K562 (cell line): ENCODE measurements around the gene CMBL. TPM values are rescaled to one million over a fixed set of nuclear protein-coding genes. Genes with fewer than 3 reads are reported as not detected.

Experiments
- BCL6 ChIP-seq: fragments of 250-450 bp; sonication (Bioruptor Pico); IDR thresholded peaks from 2 replicates; pipeline ENCODE4 v1.4.0; 2020
- BRD9 ChIP-seq: fragments of 450-650 bp; IDR thresholded peaks from 2 replicates; pipeline ENCODE4 v1.6.1; 2018; ENCODE audit warnings: low read depth; ENCODE audit not compliant: partially characterized antibody
- ESRRA ChIP-seq: fragments of 450-650 bp; IDR thresholded peaks from 2 replicates; pipeline ENCODE4 v1.6.1; 2014; ENCODE audit warnings: low read depth, mild to moderate bottlenecking, moderate library complexity, borderline replicate concordance
- HDAC6 ChIP-seq: IDR thresholded peaks from 2 replicates; pipeline ENCODE4 v1.6.1; 2012; ENCODE audit warnings: low read depth, mild to moderate bottlenecking, control low read depth, inconsistent platforms, low read length, moderate library complexity
- MCM7 ChIP-seq, 2 experiments: fragments of 450-650 bp; IDR thresholded peaks; 2 replicates each; pipeline ENCODE4 v1.6.1; 2016 to 2018
- PHF20 ChIP-seq: fragments of 450-650 bp; IDR thresholded peaks from 2 replicates; pipeline ENCODE4 v1.6.1; 2018; ENCODE audit not compliant: partially characterized antibody
- RBM14 ChIP-seq: fragments of 200-400 bp; formaldehyde crosslinking; IDR thresholded peaks from 2 replicates; pipeline ENCODE4 v1.6.1; 2018; ENCODE audit warnings: low read depth, mild to moderate bottlenecking, low read length, moderate library complexity, borderline replicate concordance; ENCODE audit not compliant: insufficient read depth
- SMARCA4 ChIP-seq: fragments of 450-650 bp; IDR thresholded peaks from 2 replicates; pipeline ENCODE4 v1.6.1; 2016
- ZNF407 ChIP-seq: fragments of 450-650 bp; IDR thresholded peaks from 2 replicates; pipeline ENCODE4 v1.6.1; 2016; ENCODE audit warnings: low read depth
- ZNF740 ChIP-seq, 3 experiments: fragments of 200-800 bp in 1 of 3; sonication (Bioruptor generic) in 1 of 3; sonication (generic) in 1 of 3; formaldehyde crosslinking in 1 of 3; IDR thresholded peaks; 2 replicates each; pipeline versions ENCODE4 v1.6.1 to v1.8.0; 2016 to 2022; ENCODE audit warnings: mild to moderate bottlenecking in 2 of 3, missing compliant biosample characterization in 2 of 3, missing genetic modification characterization in 2 of 3, missing genetic modification reagents in 1 of 3
- polyA plus RNA-seq, 8 experiments: library from polyadenylated mRNA; depleted of rRNA in 4 of 8; stranded (reverse) in 5 of 8; unstranded in 3 of 8; fragments of >200 nt; fragmentation: Nextera tagmentation in 2 of 8; fragmentation: Illumina TruSeq in 1 of 8; extraction: Ambion mirVana in 2 of 8; extraction: Trizol in 1 of 8; gene quantifications; 2 replicates each; pipeline versions ENCODE4 v1.2.1 to v1.2.3, GENCODE V29; 2011 to 2014; ENCODE audit warnings: inconsistent platforms in 1 of 8, missing spikeins in 1 of 8
- total RNA-seq, 7 experiments: library from RNA; depleted of rRNA in 6 of 7; stranded (reverse); fragments of >200 nt in 6 of 7; fragmentation: Illumina TruSeq in 2 of 7; extraction: Trizol in 2 of 7; gene quantifications; 2 replicates each; pipeline versions ENCODE4 v1.2.1 to v1.2.3, GENCODE V29; 2011 to 2021; ENCODE audit warnings: low replicate concordance in 1 of 7
- TF ChIP-seq, protein P1 (sequence below): fragments of 250-450 bp; sonication (Bioruptor Pico); IDR thresholded peaks from 2 replicates; pipeline ENCODE4 v1.5.0; 2021; ENCODE audit warnings: mild to moderate bottlenecking, moderate library complexity
- TF ChIP-seq, protein P2 (sequence below): conservative IDR thresholded peaks from 2 replicates; pipeline ENCODE4 v1.6.1; 2011; ENCODE audit warnings: low read depth, mild to moderate bottlenecking, low read length; ENCODE audit not compliant: control insufficient read depth

The CMBL gene
- total and polyA plus RNA-seq, 9 of the 15 experiments (the other 6 are each of a cell fraction or from before 2014, with no cell fraction given): 22.6 to 192 (median 71.1) TPM

DNA sequence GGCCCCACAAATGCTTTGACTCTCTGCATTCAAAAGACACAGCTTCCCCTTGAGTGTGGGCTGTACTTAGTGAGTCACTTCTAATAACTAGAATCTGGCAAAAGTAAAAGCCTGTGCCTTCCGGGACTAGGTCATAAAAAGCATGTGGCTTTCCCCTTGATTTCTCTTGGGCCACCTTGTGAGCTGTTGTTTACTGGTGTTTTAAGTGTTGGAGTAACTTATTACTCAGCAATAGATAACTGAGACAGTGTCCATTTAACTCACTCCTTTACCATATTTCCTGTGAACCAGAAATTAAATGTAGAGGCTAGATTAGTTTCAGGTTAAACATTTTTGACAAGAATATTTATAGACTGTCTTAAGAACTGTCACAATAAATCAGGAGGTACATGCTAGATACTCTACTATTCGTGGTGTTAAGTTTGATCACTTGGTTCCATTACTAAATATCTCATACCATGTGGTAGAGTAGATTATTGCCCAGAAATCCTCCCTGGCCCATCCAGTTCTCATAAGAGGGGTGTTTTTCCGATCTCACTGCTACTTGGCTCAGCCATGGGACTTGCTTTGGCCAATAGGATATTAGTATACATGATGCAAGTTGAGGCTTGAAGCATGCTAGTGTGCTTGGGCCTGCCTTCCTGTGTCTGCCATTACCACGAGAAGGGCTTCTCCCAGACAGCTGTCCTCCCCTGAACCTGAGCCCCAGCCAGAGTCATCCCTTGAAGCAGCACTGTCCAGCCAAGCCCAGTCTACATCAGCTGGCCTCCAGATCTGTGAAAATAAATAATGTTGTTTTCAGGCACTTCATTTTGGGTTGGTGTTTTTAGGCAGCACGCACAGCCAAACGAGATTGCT lies 10.4 kb upstream of the CMBL start (continued):
- TF ChIP-seq, protein P1, sequence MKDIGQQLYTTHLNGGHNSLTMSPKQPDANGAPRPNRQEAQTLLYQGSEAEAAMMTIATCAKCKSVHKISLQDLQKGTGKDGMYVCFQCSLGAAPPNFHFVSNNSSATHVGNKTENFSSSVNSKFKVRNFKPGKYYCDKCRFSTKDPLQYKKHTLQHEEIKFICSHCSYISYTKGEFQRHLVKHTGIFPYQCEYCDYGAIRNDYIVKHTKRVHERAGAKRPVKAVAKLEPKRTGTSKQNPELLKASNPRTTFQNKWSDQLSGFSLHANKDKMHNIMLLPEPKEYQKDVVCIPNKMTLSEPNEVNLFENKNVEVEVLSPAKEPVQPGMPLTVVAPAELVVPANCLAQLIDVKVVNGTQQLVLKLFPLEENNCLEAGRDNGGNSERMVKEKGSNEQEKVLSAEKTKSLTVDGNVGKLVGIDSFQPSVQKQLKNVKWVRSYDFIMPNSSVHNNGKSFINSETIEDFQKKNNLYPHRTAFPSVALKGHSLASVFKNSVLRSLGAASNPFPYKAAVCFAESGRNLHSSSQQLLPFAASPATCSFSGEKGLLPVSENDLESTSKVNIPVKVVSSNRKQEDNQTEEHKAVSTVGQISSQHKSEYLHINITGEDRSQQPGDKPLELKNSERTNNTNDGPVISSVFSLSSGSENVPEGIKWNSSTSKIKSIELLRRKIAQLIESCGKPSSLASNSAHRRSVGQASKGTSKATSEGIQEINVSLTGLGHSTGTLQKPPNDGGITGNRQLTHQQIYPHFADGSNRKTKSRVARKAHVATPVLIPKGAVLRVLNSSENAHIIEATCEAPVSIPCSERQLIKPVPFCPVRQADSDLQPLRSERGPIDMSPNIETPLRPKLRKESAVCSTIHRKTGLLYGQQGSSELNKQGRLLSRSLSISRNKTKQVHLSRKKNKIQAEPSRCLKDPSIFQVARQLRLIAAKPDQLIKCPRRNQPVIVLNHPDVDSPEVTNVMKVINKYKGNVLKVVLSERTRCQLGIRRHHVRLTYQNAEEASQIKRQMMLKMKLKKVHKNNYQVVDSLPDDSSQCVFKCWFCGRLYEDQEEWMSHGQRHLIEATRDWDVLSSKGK: no peak
- TF ChIP-seq ZNF740 (CRISPR knock-in tag; IDR thresholded peaks at IDR 0.05) (no peak), ZNF740 (tag; IDR thresholded peaks at IDR 0.05) (0 out of 4 replicates have a peak, but pooled peaks of 1 of the 2 experiments have one; percentile 21), SMARCA4 (peak; percentile 63), ESRRA (no peak), ZNF407 (no peak), RBM14 (no peak), MCM7 (IDR thresholded peaks at IDR 0.05) (no peak), BCL6 (CRISPR knock-in tag) (no peak), HDAC6 (no peak), PHF20 (no peak), BRD9 (peak; percentile 45)
- TF ChIP-seq, protein P2, sequence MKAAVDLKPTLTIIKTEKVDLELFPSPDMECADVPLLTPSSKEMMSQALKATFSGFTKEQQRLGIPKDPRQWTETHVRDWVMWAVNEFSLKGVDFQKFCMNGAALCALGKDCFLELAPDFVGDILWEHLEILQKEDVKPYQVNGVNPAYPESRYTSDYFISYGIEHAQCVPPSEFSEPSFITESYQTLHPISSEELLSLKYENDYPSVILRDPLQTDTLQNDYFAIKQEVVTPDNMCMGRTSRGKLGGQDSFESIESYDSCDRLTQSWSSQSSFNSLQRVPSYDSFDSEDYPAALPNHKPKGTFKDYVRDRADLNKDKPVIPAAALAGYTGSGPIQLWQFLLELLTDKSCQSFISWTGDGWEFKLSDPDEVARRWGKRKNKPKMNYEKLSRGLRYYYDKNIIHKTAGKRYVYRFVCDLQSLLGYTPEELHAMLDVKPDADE: no peak
